Activated CD8-positive, alpha-beta memory T cell treated with anti-CD3 and anti-CD28 coated beads, Interleukin-2, amount 50 U/mL, for 48 hours (primary cell): ENCODE results near the gene KRTAP2-2.
"Not testable (repeated sequence)": the region's sequence is repeated elsewhere in the genome, so short reads cannot be mapped to it uniquely, and the experiment has no call there.

Source experiments
- DNase-seq: peaks from one replicate; pipeline ENCODE4 v3.0.0-alpha.2; 2020

Gene KRTAP2-2

GRCh38 chr17:41055130-41055529, at the start of gene KRTAP2-2:
KRTAP2-2 (minus strand) TSS chr17:41055230; CDS start chr17:41055211, 19 bp downstream.
- not testable (repeated sequence) for DNase-seq

- DNase-seq: not testable (repeated sequence)
Measured at GRCh38 chr17:41104386-41105038, 49.5 kb upstream of the KRTAP2-2 start.

- DNase-seq: no peak
Measured at GRCh38 chr17:41103896-41104295, 48.9 kb upstream of the KRTAP2-2 start.

GRCh38 chr17:41101586-41102259, 46.7 kb upstream of the KRTAP2-2 start, which contains the start of gene KRTAP4-16:
KRTAP4-16 (minus strand) TSS chr17:41102209; CDS start chr17:41102209, 0 bp downstream.
- DNase-seq: no peak

GRCh38 chr17:41099682-41100480, 44.9 kb upstream of the KRTAP2-2 start:
- DNase-seq: not testable (repeated sequence)

GRCh38 chr17:41098481-41098880, 43.5 kb upstream of the KRTAP2-2 start:
- DNase-seq: no peak

GRCh38 chr17:41098042-41098441, 43.0 kb upstream of the KRTAP2-2 start, which contains the start of gene KRTAP4-8:
KRTAP4-8 (minus strand) TSS chr17:41098142; CDS start chr17:41098084, 58 bp downstream.
- no peak for DNase-seq

GRCh38 chr17:41096055-41096454, 41.0 kb upstream of the KRTAP2-2 start:
- DNase-seq: no peak

GRCh38 chr17:41088760-41089352, 33.8 kb upstream of the KRTAP2-2 start:
- DNase-seq: not testable (repeated sequence)

- not testable (repeated sequence) for DNase-seq
Measured at GRCh38 chr17:41084100-41084856, 29.2 kb upstream of the KRTAP2-2 start, which contains the start of gene KRTAP4-7. KRTAP4-7 (plus strand) TSS chr17:41084150; CDS start chr17:41084207, 57 bp downstream.

- not testable (repeated sequence) for DNase-seq
Measured at GRCh38 chr17:41083427-41083826, 28.4 kb upstream of the KRTAP2-2 start.

GRCh38 chr17:41082626-41083025, 27.6 kb upstream of the KRTAP2-2 start:
- DNase-seq: no peak

- DNase-seq: no peak
Measured at GRCh38 chr17:41076788-41077187, 21.8 kb upstream of the KRTAP2-2 start.

- no peak for DNase-seq
Measured at GRCh38 chr17:41073676-41074075, 18.6 kb upstream of the KRTAP2-2 start.

GRCh38 chr17:41071606-41072360, 16.8 kb upstream of the KRTAP2-2 start:
- DNase-seq: no peak

GRCh38 chr17:41069031-41069430, 14.0 kb upstream of the KRTAP2-2 start:
- no peak for DNase-seq

- no peak for DNase-seq
Measured at GRCh38 chr17:41067281-41067680, 12.3 kb upstream of the KRTAP2-2 start.

GRCh38 chr17:41065829-41066624, 11.0 kb upstream of the KRTAP2-2 start, which contains the start of gene KRTAP2-4:
KRTAP2-4 (minus strand) TSS chr17:41065879; CDS start chr17:41065845, 34 bp downstream.
- no peak for DNase-seq

GRCh38 chr17:41065016-41065689, 10.1 kb upstream of the KRTAP2-2 start:
- DNase-seq: not testable (repeated sequence)

GRCh38 chr17:41064301-41064700, 9.3 kb upstream of the KRTAP2-2 start:
- DNase-seq: no peak
